Erythroblast (primary cell): ENCODE measurements around the gene LARGE1.

Source experiments
- GATA1 ChIP-seq: IDR thresholded peaks from 2 replicates; pipeline ENCODE4 v1.6.1; 2011; ENCODE audit warnings: low read depth, mild to moderate bottlenecking, control low read depth, low read length, moderate library complexity
- POLR2A ChIP-seq: IDR thresholded peaks from 2 replicates; pipeline ENCODE4 v1.6.1; 2011; ENCODE audit warnings: mild to moderate bottlenecking, low read length

DNA sequence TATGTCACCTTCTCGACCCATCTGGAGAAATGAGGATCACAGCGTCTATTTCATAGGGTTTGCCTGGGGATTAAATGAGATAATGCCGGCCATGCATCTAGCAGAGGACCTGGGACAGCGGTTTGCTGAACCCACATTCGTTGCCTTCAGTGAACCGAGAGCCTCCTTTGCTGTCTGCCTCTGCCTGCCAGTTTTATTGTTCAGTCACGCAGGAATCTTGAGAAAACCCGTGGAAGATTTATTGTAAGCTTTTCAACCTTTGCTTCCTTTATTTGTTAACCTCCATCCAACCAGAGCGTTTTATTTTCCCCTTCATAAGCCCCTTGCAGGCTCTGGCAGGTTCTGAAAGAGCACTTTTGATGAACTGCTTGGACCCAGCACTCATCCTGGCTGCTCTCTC is 659.8 kb downstream of the LARGE1 start:
- no peak for TF ChIP-seq GATA1
- no peak for TF ChIP-seq POLR2A
